ENCODE measurements around the gene AHNAK2.

The AHNAK2 gene

GRCh38 chr14:104996032-104996431, 17.9 kb upstream of the AHNAK2 start:
- no peak for TF ChIP-seq ZFX (IDR thresholded peaks at IDR 0.05)
- no peak for TF ChIP-seq CTCF (conservative IDR thresholded peaks at IDR 0.05)
- H3K27ac ChIP-seq, result no peak overlapping the region

GRCh38 chr14:104994978-104995377, 16.8 kb upstream of the AHNAK2 start:
- no peak overlapping the region for H3K27ac ChIP-seq
- no peak for TF ChIP-seq ZFX (IDR thresholded peaks at IDR 0.05)
- TF ChIP-seq CTCF (conservative IDR thresholded peaks at IDR 0.05), result no peak

- no peak overlapping the region for H3K27ac ChIP-seq
- no peak for TF ChIP-seq CTCF (conservative IDR thresholded peaks at IDR 0.05)
- no peak for TF ChIP-seq ZFX (IDR thresholded peaks at IDR 0.05)
Measured at GRCh38 chr14:104993808-104994591, 15.8 kb upstream of the AHNAK2 start.

- TF ChIP-seq ZFX (IDR thresholded peaks at IDR 0.05) (no peak), CTCF (conservative IDR thresholded peaks at IDR 0.05) (no peak)
- H3K27ac ChIP-seq, result no peak overlapping the region
Measured at GRCh38 chr14:104993306-104993705, 15.1 kb upstream of the AHNAK2 start.

GRCh38 chr14:104992501-104992900, 14.3 kb upstream of the AHNAK2 start:
- no peak for TF ChIP-seq CTCF (conservative IDR thresholded peaks at IDR 0.05)
- TF ChIP-seq ZFX (IDR thresholded peaks at IDR 0.05), result no peak
- H3K27ac ChIP-seq, result no peak overlapping the region

- no peak for TF ChIP-seq CTCF (conservative IDR thresholded peaks at IDR 0.05)
- TF ChIP-seq ZFX (IDR thresholded peaks at IDR 0.05), result no peak
- no peak overlapping the region for H3K27ac ChIP-seq
Measured at GRCh38 chr14:104991896-104992230, 13.7 kb upstream of the AHNAK2 start.

- TF ChIP-seq ZFX (IDR thresholded peaks at IDR 0.05) (no peak), CTCF (conservative IDR thresholded peaks at IDR 0.05) (no peak)
- H3K27ac ChIP-seq, result no peak overlapping the region
Measured at GRCh38 chr14:104989951-104990303, 11.8 kb upstream of the AHNAK2 start.
